HepG2 (cell line): ENCODE data around the gene RUNX3. TPM values are rescaled to one million over a fixed set of nuclear protein-coding genes. Genes with fewer than 3 reads are reported as not detected.

Experiments used
- BHLHE40 ChIP-seq: IDR thresholded peaks from 2 replicates; pipeline ENCODE4 v1.6.1; 2011; ENCODE audit warnings: low read length, improper control_type of control experiment
- FLYWCH1 ChIP-seq: sonication (generic); formaldehyde crosslinking; IDR thresholded peaks from 2 replicates; pipeline ENCODE4 v1.8.1; 2023; ENCODE audit warnings: mild to moderate bottlenecking, missing genetic modification reagents
- HIVEP1 ChIP-seq: sonication (generic); formaldehyde crosslinking; IDR thresholded peaks from 2 replicates; pipeline ENCODE4 v1.4.0; 2020; ENCODE audit warnings: mild to moderate bottlenecking, missing genetic modification reagents
- IKZF4 ChIP-seq: sonication (generic); formaldehyde crosslinking; IDR thresholded peaks from 2 replicates; pipeline ENCODE4 v1.5.1; 2020; ENCODE audit warnings: borderline replicate concordance, mild to moderate bottlenecking, low read depth, missing genetic modification reagents; ENCODE audit errors: not compliant biosample characterization
- MLLT10 ChIP-seq: sonication (generic); formaldehyde crosslinking; IDR thresholded peaks from 2 replicates; pipeline ENCODE4 v1.4.0; 2020; ENCODE audit warnings: missing genetic modification reagents
- NCOA5 ChIP-seq: sonication (generic); formaldehyde crosslinking; IDR thresholded peaks from 2 replicates; pipeline ENCODE4 v1.4.0; 2020; ENCODE audit warnings: missing genetic modification reagents
- NFAT5 ChIP-seq: sonication (generic); formaldehyde crosslinking; IDR thresholded peaks from 2 replicates; pipeline ENCODE4 v1.4.0; 2020; ENCODE audit warnings: missing genetic modification reagents
- NPAS2 ChIP-seq: sonication (generic); formaldehyde crosslinking; IDR thresholded peaks from 2 replicates; pipeline ENCODE4 v1.8.0; 2022; ENCODE audit warnings: mild to moderate bottlenecking, missing genetic modification reagents, borderline replicate concordance
- PAWR ChIP-seq: sonication (generic); formaldehyde crosslinking; IDR thresholded peaks from 2 replicates; pipeline ENCODE4 v1.4.0; 2020; ENCODE audit warnings: missing genetic modification reagents, mild to moderate bottlenecking, borderline replicate concordance
- SNAPC4 ChIP-seq: sonication (generic); formaldehyde crosslinking; IDR thresholded peaks from 2 replicates; pipeline ENCODE4 v1.4.0; 2020; ENCODE audit warnings: mild to moderate bottlenecking, missing genetic modification reagents
- ZBTB14 ChIP-seq: sonication (generic); formaldehyde crosslinking; IDR thresholded peaks from 2 replicates; pipeline ENCODE4 v1.4.0; 2020; ENCODE audit warnings: missing genetic modification reagents
- ZBTB20 ChIP-seq: sonication (generic); formaldehyde crosslinking; IDR thresholded peaks from 2 replicates; pipeline ENCODE4 v1.8.1; 2023; ENCODE audit warnings: missing genetic modification reagents, low read depth, mild to moderate bottlenecking, borderline replicate concordance
- ZBTB25 ChIP-seq: IDR thresholded peaks from 2 replicates; pipeline ENCODE4 v1.6.1; 2018; ENCODE audit warnings: missing genetic modification reagents
- ZNF367 ChIP-seq: sonication (generic); formaldehyde crosslinking; IDR thresholded peaks from 2 replicates; pipeline ENCODE4 v1.4.0; 2020; ENCODE audit warnings: missing genetic modification reagents, borderline replicate concordance
- ZNF577 ChIP-seq: sonication (generic); formaldehyde crosslinking; IDR thresholded peaks from 2 replicates; pipeline ENCODE4 v1.4.0; 2020; ENCODE audit warnings: mild to moderate bottlenecking, low read depth, missing genetic modification reagents, borderline replicate concordance
- polyA plus RNA-seq, 8 experiments: library from polyadenylated mRNA; depleted of rRNA in 3 of 8; stranded (reverse) in 7 of 8; unstranded in 1 of 8; fragments of >200 nt; fragmentation: Illumina TruSeq in 4 of 8; extraction: Trizol in 4 of 8; gene quantifications; 2 replicates each; pipeline versions ENCODE4 v1.2.1 to v1.2.3, GENCODE V29; 2011 to 2016; ENCODE audit warnings: low read depth in 4 of 8, missing spikeins in 1 of 8, mixed read lengths in 1 of 8; ENCODE audit not compliant: insufficient read depth in 1 of 8
- total RNA-seq, 5 experiments: library from RNA; depleted of rRNA; stranded (reverse); fragments of >200 nt; fragmentation: Illumina TruSeq; extraction: Trizol; gene quantifications; 2 replicates each; pipeline ENCODE4 v1.2.3, GENCODE V29; 2016; ENCODE audit warnings: low read depth in 1 of 5

Gene RUNX3
- total and polyA plus RNA-seq, 2 of the 13 experiments (the other 11 are each of a cell fraction or from before 2014, with no cell fraction given): 0.04 to 0.22 TPM

- no peak for TF ChIP-seq SNAPC4 (CRISPR knock-in tag)
- TF ChIP-seq HIVEP1 (CRISPR knock-in tag): peak; percentile 41; the same call in 1 of the 2 replicates
- TF ChIP-seq IKZF4 (CRISPR knock-in tag): no peak
- TF ChIP-seq ZNF577 (CRISPR knock-in tag): no peak
- TF ChIP-seq PAWR: 0 out of 2 replicates have a peak, but pooled peaks have one; percentile 52
- TF ChIP-seq MLLT10 (CRISPR knock-in tag): no peak
- TF ChIP-seq FLYWCH1 (CRISPR knock-in tag): no peak
- TF ChIP-seq ZNF367 (CRISPR knock-in tag): no peak
- TF ChIP-seq NPAS2: no peak
- no peak for TF ChIP-seq BHLHE40
- TF ChIP-seq ZBTB20 (CRISPR knock-in tag): no peak; the same call in 1 of the 2 replicates
- no peak for TF ChIP-seq NCOA5 (CRISPR knock-in tag)
- no peak for TF ChIP-seq NFAT5 (CRISPR knock-in tag)
- no peak for TF ChIP-seq ZBTB25 (CRISPR knock-in tag)
- TF ChIP-seq ZBTB14 (CRISPR knock-in tag): no peak
Measured at GRCh38 chr1:24915816-24916602, 14.1 kb downstream of the RUNX3 start (continued).
